GM19438 (cell line): Measurements from ENCODE around the gene TRIB2.
A peak's percentile ranks its signal among the peaks of the same experiment; 100 is the strongest.
"Not testable (repeated sequence)": the region's sequence is repeated elsewhere in the genome, so short reads cannot be mapped to it uniquely, and the experiment has no call there.

Experiments
- ATAC-seq: cut with Tn5 transposase; IDR thresholded peaks from one replicate; pipeline ENCODE4 v1.9.1; 2021; ENCODE audit warnings: low read depth; ENCODE audit not compliant: unreplicated experiment

Gene TRIB2

DNA sequence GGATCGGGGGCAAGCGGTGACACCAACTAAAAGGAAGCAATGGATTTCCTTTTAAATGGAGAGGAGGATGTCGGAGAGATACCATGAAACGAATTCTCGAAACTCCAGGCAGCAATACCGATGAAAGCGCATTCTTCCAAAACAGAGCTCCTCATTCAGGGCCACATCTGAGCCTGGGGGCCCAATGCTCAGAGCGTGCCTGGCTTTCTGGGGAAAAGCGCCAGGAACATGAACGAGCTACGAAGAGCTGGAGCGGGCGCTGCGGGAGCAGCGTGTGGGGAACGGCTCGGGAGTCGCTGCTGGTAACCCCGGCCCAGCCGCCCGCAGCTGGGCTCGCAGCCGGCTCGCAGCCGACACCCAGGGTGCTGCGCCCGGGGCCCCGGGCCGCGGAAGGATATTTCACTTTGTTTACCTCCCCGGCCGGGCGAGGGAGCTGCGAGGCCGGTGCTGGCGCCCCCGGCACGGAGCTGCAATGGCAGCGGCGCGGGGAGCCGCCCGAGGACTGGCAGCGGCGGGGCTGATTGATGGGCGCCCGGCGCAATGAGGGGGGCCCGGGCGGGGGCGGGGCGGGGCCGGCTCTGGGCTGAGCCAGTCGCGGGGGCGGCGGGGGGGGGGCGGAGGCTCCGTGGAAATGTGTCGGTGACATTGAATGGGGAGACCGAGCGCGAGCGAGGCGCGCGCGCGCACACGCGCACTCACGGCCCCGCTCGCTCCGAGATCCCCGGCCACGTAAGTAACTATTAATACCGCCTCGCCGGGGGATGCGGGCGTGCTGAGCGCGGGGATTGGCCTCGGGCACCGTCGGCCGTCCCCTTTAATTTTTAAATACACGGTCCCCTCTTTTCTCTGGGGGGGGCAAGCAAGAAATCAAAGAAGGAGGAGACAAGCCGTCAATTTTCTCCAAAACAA is at the start of gene TRIB2:
TSS of gene TRIB2 (plus strand) at position 655 of the 909 bp plus-strand sequence. CDS start 1,372 bp downstream, outside the sequence.
- ATAC-seq: peak; percentile 57

DNA sequence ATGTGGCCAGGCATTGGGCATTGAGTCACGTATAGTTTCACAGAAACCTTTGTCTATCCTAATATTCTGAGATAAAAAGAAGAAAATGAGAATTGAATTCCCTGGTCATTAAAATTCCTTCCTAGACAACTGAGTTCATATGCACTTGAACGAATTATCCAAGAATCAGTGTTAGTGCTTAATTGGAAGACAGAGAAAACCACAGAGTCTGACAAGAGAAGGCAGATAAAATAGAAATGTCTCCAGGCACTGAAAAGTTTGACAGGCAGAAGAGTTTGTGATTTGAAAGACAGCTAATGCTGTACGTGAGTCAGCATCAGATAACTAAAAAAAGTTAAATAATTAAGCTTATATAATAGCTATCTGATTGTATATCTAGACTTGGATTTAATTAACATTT is 47.7 kb upstream of the TRIB2 start:
- no peak for ATAC-seq

- ATAC-seq: no peak
These were observed 43.9 kb upstream of the TRIB2 start for GRCh38 chr2:12672711-12673315.

DNA sequence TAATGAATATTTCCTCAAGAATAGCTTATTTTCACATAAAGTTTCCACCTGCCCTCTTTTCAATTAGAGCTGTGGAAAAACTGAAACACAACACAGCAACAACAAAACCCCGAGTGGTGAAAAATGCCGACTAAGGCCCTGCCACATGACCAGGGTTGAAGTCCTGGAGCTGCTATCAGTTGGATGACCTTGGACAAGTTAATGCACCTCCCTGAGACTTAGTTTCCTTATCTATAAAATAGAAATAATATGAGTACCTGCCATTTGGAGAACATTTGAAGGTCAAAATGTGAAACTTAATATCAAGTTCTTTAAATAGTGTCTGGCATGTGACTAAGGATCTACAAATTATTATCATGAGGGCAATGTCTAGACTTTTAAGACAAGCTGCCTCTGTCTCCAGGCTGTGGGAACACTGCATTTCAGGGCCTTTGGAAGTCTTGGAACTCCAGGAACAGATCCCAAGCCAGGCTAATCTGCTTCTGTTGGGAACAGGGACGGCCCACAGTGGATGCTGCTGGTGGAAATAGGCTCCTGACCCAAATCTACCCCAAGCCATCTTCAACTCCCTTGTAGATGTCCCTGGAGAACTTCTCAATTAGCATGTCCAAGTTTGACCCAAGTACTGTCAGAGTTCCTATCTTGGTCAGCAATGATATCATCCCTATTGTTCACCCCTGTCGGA is 42.0 kb upstream of the TRIB2 start:
- no peak for ATAC-seq

DNA sequence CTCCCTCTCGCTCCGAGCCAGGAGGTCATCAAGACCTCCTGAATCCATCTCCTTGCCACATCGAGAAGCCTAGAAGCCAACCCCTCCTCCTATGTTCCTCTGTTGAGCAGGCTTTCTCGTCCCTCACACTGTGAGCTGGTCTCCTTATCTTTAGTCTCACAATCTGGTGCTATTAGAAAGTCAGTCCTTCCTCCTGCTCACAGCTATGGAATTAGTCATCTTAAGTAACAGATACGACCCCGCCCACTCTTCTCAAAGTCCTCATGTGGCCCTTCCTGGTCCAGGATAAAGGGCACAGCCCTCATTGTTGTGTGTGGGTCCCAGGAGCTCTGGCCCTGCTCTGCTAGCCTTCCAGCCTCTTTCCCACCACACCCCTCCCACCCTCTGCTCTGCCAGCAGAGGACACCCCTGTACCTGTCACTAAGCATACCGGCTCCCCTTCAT is 41.4 kb upstream of the TRIB2 start:
- no peak for ATAC-seq

- ATAC-seq: no peak
These were observed 40.9 kb upstream of the TRIB2 start for GRCh38 chr2:12675801-12676200.

DNA sequence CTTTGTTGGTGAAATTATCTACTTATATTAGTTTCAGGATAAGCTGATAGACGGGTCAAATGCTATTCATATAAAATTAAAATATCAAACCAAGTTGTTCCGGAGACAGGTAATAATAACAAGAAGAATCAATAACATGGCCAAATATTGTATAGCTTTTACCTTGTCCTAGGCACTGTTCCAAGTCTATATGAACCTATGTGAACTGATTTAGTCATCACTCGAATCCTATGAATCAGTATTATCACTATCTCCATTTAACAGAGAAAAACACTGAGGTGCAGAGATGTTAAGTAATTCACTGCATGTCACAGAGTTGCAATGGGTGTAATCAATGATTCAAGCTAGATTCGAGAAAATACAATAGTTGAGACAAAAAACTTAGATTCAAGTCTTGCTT is 40.0 kb upstream of the TRIB2 start:
- no peak for ATAC-seq

GRCh38 chr2:12678186-12678585 is 38.5 kb upstream of the TRIB2 start:
- no peak for ATAC-seq

DNA sequence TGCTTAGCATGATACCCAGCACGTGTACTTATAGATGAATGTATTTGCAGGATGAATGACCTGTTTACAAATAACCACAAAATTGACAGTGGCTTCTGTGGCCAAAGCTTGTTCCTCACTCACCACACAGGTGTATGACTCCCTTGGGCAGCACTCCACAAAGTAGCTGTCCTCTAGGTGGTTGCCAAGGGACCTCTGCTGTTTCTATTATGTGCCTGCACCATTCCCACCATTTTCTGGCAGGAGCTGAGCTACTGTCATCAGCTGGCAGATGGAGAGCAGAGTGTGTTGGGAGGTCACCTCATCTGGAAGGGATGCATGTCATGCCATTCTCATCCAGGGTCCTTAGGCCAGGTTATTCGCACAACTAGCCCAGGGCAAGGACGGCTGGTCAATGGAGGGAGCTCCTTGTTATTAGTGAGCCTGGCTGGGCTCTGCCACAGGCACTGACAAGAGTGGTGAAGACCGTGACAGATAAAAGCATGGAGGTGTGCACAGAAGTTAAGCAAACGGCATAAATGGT is 37.1 kb upstream of the TRIB2 start:
- no peak for ATAC-seq

GRCh38 chr2:12680115-12680514 is 36.6 kb upstream of the TRIB2 start:
- not testable (repeated sequence) for ATAC-seq

DNA sequence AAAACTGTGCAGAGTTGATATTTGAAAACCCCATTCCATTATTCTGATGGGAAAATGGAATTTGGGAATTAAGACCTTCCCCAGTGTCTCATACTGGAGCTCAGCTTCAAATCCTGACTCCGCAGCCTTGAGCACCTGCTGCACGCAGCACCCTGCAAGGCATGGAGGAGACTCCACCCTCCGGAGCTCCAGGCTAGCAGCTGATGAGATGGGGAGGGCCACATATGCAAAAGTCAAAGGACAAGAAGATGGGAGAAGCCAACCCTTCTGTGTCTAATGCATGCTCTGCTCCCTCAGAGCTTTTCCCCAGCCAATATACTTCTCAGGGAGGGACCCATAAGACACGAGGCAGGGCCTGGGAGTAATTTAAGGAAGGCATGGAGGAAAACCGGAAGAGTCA is 34.7 kb upstream of the TRIB2 start:
- no peak for ATAC-seq

DNA sequence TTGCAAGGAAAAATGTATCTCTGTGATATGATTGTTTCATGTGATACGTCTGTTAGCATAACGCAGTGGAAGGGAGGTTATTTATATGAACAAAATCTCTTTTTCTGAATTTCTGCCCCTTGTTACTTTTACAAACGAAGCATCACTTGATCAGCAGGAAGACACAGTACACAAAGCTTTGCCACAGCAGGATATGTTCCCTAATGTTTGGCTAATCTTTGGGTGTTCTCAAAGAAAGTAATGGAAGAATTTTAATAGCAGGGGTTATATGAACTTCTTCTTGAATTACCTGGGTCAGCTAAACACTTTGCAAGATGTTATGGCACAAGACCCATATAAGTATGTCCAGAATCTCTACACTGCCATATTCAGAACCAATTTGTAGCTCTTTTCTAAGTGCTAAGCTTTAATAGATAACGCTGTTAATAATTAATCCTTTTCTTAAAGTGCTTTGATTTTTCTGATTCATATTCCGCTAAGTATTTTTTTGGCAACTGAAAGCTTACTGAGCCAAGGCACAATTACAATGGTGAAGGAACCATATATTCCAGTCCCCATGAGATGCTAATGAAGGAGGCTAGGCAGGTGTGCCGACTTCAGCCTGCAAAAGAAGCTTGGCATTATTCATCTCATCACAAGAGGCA is 33.2 kb upstream of the TRIB2 start:
- ATAC-seq: no peak

DNA sequence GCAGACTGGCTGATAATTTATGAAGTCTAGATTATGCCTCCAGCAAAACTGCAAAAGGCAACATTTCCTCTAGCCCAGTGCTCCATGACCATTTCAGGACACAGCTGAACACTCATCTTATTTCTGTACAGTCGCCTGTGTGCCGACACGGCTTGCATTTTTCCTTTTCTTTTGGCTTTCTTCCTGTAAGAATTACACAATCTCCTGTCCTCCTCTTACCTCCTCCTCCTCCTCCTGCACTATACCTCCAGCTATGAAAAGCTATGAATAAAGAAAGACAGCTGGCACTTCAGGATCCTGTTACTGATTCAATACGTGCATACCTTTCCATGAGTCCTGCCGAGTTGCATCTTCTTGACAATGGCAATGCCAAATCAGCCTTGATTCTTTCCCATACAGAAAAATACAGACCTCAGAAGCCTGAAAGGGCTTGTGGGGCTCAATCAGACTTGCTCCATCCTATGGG is 32.2 kb upstream of the TRIB2 start:
- ATAC-seq: no peak

- ATAC-seq: no peak
These were observed 31.6 kb upstream of the TRIB2 start for GRCh38 chr2:12685145-12685544.

DNA sequence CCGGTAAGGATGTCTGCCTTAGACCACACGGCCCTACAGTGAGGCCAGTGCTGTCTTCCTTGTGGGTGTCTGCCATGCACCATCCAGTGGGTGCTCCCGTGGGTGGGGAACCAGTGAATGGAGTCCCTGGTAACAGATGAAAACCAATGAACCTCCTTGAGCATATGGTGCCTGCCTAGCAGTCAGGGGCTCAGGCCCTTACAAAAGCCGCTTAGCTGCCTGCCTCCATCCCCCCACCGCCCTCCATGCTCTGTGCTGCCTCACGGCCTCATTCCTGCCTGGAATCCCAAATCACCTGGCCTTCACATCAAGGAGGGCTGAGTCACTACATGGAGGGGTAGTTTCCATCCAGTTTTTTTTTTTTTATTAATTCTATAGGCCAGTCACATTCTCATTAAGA is 30.8 kb upstream of the TRIB2 start:
- no peak for ATAC-seq

GRCh38 chr2:12686708-12687283 is 29.9 kb upstream of the TRIB2 start:
- ATAC-seq: no peak

- ATAC-seq: no peak
These were observed 28.6 kb upstream of the TRIB2 start for GRCh38 chr2:12688091-12688490.

DNA sequence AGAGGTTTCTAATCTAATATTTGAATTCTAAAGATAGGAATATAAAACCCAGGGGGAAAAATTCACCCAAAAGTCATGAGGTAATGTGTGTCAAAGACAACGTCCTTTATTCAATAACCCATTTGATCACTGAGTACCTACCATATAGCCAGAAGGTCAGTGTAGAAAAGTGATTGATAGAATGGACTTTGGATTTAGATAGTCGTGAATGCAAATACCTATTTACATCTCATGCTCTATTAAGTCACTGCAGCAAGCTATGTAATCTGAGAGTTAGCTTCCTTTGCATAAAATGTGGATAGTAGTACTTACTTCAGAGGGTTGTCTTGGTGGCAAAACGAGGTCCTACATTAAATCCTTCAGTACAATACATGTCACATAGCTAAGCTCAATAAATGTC is 27.8 kb upstream of the TRIB2 start:
- ATAC-seq: no peak

DNA sequence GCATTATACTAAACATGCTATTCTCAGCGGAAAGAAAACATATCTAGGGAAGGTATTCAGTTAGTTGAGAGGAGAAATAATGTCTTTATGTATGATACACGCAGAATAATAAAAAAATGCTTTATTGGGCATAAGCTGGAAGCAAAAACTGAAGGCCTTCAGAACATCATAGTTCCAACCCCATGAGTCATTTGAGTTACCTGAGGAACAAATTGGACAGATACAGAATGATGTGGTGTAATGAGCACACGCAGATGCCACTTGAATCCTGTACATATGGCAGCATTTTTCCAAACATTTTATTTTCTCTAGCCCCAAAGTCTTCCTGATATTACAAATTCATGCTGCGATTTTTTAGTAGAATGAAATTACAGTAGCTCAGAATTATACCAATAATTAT is 23.2 kb upstream of the TRIB2 start:
- no peak for ATAC-seq
